Vagina (tissue), 2 donors: ENCODE data around the gene CMTR1.

Source experiments
- POLR2A ChIP-seq, 2 donors: fragments of 450-650 bp; IDR thresholded peaks; one replicate each; pipeline ENCODE4 v1.6.1; 2017; ENCODE audit warnings: antibody characterized with exemption in 2 of 2, mild to moderate bottlenecking in 2 of 2, moderate library complexity in 2 of 2
- POLR2AphosphoS5 ChIP-seq, 2 donors: sonication (generic); formaldehyde crosslinking; IDR thresholded peaks; one replicate each; pipeline ENCODE4 v1.9.0; 2017; ENCODE audit warnings: antibody characterized with exemption in 2 of 2, mild to moderate bottlenecking in 2 of 2, low read depth in 1 of 2; ENCODE audit not compliant: insufficient read depth in 1 of 2

DNA sequence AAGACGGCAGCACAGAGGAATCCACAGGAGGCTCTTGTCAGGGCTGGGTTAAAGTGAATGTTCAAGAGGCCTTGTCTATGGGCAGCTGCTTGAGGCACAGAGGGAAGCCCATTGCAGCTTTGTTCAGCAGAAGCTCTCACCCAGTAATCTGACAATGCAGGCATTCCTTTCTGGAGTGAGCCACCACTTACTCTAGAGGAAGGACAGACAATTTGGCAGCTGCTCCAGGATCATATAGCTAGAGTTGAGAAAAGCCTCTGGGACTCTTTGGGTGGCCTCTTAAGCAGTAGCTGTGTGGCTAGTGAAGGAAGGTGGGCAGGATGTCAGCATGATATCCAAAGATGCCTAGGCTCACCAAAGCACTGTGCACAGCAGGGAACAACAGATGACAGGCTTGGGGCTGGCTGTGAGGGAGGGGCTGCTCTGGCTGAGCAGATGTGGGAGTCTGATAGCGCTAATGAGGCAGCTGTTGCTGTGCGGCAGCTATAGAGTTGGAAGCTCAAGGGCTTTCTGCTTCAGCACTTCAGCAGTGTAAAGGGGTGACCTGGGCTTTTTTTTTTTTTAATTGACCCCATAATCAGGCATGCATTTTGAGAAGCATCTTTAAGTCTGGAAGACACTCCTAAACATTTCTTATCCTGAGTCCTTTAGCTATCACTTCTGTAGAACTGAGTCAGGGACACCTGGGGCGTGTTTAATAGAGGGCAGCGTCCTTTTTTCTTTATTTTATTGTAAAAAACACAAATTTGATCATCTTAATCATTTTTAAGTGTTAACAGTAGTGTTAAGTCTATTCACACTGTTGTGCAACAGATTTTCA, 27.2 kb downstream of the CMTR1 start:
- TF ChIP-seq POLR2A (IDR thresholded peaks at IDR 0.05) (no peak), POLR2AphosphoS5 (IDR thresholded peaks at IDR 0.05; ENCODE audit: insufficient read depth in 1 of 2, low read depth in 1 of 2) (no peak)
